Cardiac muscle cell (in vitro differentiated cells and primary cell): ENCODE results near the gene SEC14L3. TPM values are rescaled to one million over a fixed set of nuclear protein-coding genes. Genes with fewer than 3 reads are reported as not detected.

ENCODE experiments used
- DNase-seq, 2 donors: peaks; one replicate each; pipeline versions ENCODE4 v3.0.0 to v3.0.0-alpha.2; 2010 to 2017; ENCODE audit warnings: low read depth in 1 of 2, low spot score in 1 of 2
- H3K27ac ChIP-seq: fragments of 200-600 bp; sonication (generic); 2 replicates; pipeline ENCODE4 v1.5.1; 2016
- H3K27me3 ChIP-seq: fragments of 200-600 bp; sonication (generic); 2 replicates; pipeline ENCODE4 v1.6.0; 2016; ENCODE audit warnings: control low read depth
- H3K36me3 ChIP-seq: fragments of 200-600 bp; sonication (generic); 2 replicates; pipeline ENCODE4 v1.5.1; 2016; ENCODE audit warnings: control low read depth
- H3K4me1 ChIP-seq: fragments of 200-600 bp; sonication (generic); 2 replicates; pipeline ENCODE4 v1.8.1; 2017; ENCODE audit warnings: low read depth, mild to moderate bottlenecking, mixed run types
- H3K4me3 ChIP-seq: fragments of 200-600 bp; sonication (generic); 2 replicates; pipeline ENCODE4 v1.5.1; 2016; ENCODE audit warnings: mild to moderate bottlenecking
- H3K9me3 ChIP-seq: fragments of 200-600 bp; sonication (generic); 2 replicates; pipeline ENCODE4 v1.5.1; 2017; ENCODE audit warnings: low read depth, mild to moderate bottlenecking, control low read depth
- CTCF ChIP-seq: IDR thresholded peaks from 2 replicates; pipeline ENCODE4 v1.5.1; 2012; ENCODE audit warnings: low read depth, mild to moderate bottlenecking, low read length
- polyA plus RNA-seq: library from polyadenylated mRNA; unstranded; fragments of >200 nt; fragmentation: Nextera tagmentation; extraction: Ambion mirVana; gene quantifications from 2 replicates; pipeline ENCODE4 v1.2.1, GENCODE V29; 2016
- total RNA-seq: library from RNA; depleted of rRNA; stranded (reverse); fragments of >200 nt; gene quantifications from 2 replicates; pipeline ENCODE4 v1.2.3, GENCODE V29; 2016

SEC14L3 gene
- total and polyA plus RNA-seq, 2 experiments from 2014 or later = not detected

DNA sequence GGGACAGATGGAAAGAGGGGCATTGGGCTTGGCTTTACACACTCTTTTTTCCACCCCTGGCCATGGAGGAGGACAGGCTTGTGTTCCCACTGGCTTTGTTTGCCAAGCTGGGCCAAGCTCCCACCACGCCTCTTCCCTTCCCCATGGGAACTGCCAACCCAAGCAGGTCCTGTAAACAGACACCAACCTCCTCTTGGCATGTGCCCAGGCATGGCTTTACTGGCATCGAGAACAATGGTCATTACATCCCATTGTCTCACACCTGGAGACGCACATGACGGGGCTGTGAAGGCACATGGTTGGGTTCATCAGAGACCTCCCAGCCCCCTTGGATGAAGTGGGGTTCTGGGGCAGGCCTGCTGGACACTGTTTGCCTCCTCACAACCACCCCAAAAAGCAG, 11.7 kb downstream of the SEC14L3 start:
- no peak for TF ChIP-seq CTCF
- Histone ChIP-seq H3K9me3 (no peaks in the 10 kb centered on the region), H3K36me3 (no peaks in the 10 kb centered on the region), H3K27ac (no peak overlapping the region), H3K4me3 (no peak overlapping the region), H3K4me1 (no peaks in the 10 kb centered on the region), H3K27me3 (no peaks in the 10 kb centered on the region)
- no peak for DNase-seq

GRCh38 chr22:30459181-30460052, 12.4 kb downstream of the SEC14L3 start:
- TF ChIP-seq CTCF = no peak
- DNase-seq = peak; percentile 44 to 72
- Histone ChIP-seq H3K4me3 (no peak overlapping the region), H3K27ac (no peak overlapping the region), H3K4me1 (no peaks in the 10 kb centered on the region), H3K36me3 (no peaks in the 10 kb centered on the region), H3K27me3 (no peaks in the 10 kb centered on the region), H3K9me3 (no peaks in the 10 kb centered on the region)

GRCh38 chr22:30457981-30458380, 13.8 kb downstream of the SEC14L3 start:
- no peaks in the 10 kb centered on the region for H3K27me3 ChIP-seq
- TF ChIP-seq CTCF = no peak
- H3K9me3 ChIP-seq = no peaks in the 10 kb centered on the region
- no peak for DNase-seq
- no peaks in the 10 kb centered on the region for H3K36me3 ChIP-seq
- H3K4me3 ChIP-seq = no peak overlapping the region
- H3K4me1 ChIP-seq = no peaks in the 10 kb centered on the region
- no peak overlapping the region for H3K27ac ChIP-seq

- H3K4me3 ChIP-seq = no peak overlapping the region
- no peak for DNase-seq
- TF ChIP-seq CTCF = no peak
- no peaks in the 10 kb centered on the region for H3K36me3 ChIP-seq
- no peaks in the 10 kb centered on the region for H3K9me3 ChIP-seq
- no peak overlapping the region for H3K27ac ChIP-seq
- H3K4me1 ChIP-seq = no peaks in the 10 kb centered on the region
- H3K27me3 ChIP-seq = no peaks in the 10 kb centered on the region
These were observed 16.6 kb downstream of the SEC14L3 start for GRCh38 chr22:30455075-30455840.

- DNase-seq = peak; percentile 14 to 51
- Histone ChIP-seq H3K27me3 (no peaks in the 10 kb centered on the region), H3K9me3 (no peaks in the 10 kb centered on the region), H3K27ac (no peak overlapping the region), H3K4me3 (no peak overlapping the region), H3K4me1 (no peaks in the 10 kb centered on the region), H3K36me3 (no peaks in the 10 kb centered on the region)
- TF ChIP-seq CTCF = no peak
These were observed 17.9 kb downstream of the SEC14L3 start for GRCh38 chr22:30453731-30454510.
